ENCODE data around the gene SYTL3.
"Not testable (repeated sequence)": the region's sequence is repeated elsewhere in the genome, so short reads cannot be mapped to it uniquely, and the experiment has no call there.

Gene SYTL3

GRCh38 chr6:158688860-158689259 is 39.0 kb downstream of the SYTL3 start:
- DNase-seq (ENCODE audit: low read depth): no peak

- no peak for DNase-seq (ENCODE audit: low read depth)
Observed at GRCh38 chr6:158694913-158695312, 45.1 kb downstream of the SYTL3 start.

GRCh38 chr6:158697811-158698210 is 48.0 kb downstream of the SYTL3 start:
- no peak for DNase-seq (ENCODE audit: low read depth)

GRCh38 chr6:158698931-158699330 is 49.1 kb downstream of the SYTL3 start:
- DNase-seq (ENCODE audit: low read depth): no peak

GRCh38 chr6:158701268-158701667 is 51.4 kb downstream of the SYTL3 start:
- DNase-seq (ENCODE audit: low read depth): not testable (repeated sequence)

- DNase-seq (ENCODE audit: low read depth): no peak
Observed at GRCh38 chr6:158703111-158703836, 53.4 kb downstream of the SYTL3 start.

GRCh38 chr6:158703837-158704822 is 54.3 kb downstream of the SYTL3 start:
- DNase-seq (ENCODE audit: low read depth): peak; percentile 63

- DNase-seq (ENCODE audit: low read depth): no peak
Observed at GRCh38 chr6:158705386-158706126, 55.7 kb downstream of the SYTL3 start.

GRCh38 chr6:158706369-158706982 is 56.6 kb downstream of the SYTL3 start:
- no peak for DNase-seq (ENCODE audit: low read depth)

GRCh38 chr6:158707120-158707820 is 57.4 kb downstream of the SYTL3 start:
- no peak for DNase-seq (ENCODE audit: low read depth)

- no peak for DNase-seq (ENCODE audit: low read depth)
Observed at GRCh38 chr6:158707821-158708195, 58.0 kb downstream of the SYTL3 start.

GRCh38 chr6:158708239-158708638 is 58.4 kb downstream of the SYTL3 start:
- DNase-seq (ENCODE audit: low read depth): no peak

GRCh38 chr6:158709809-158710208 is 60.0 kb downstream of the SYTL3 start:
- DNase-seq (ENCODE audit: low read depth): no peak

GRCh38 chr6:158711264-158711663 is 61.4 kb downstream of the SYTL3 start:
- DNase-seq (ENCODE audit: low read depth): no peak

GRCh38 chr6:158713469-158713868 is 63.6 kb downstream of the SYTL3 start:
- DNase-seq (ENCODE audit: low read depth): no peak

- no peak for DNase-seq (ENCODE audit: low read depth)
Observed at GRCh38 chr6:158714706-158715105, 64.9 kb downstream of the SYTL3 start.

- DNase-seq (ENCODE audit: low read depth): no peak
Observed at GRCh38 chr6:158715330-158716311, 65.8 kb downstream of the SYTL3 start.

GRCh38 chr6:158717341-158718330 is 67.8 kb downstream of the SYTL3 start:
- DNase-seq (ENCODE audit: low read depth): no peak
